Liver (tissue), 1 donor: Measurements from ENCODE around the gene PIP5KL1.

ENCODE experiments used
- REST ChIP-seq: IDR thresholded peaks from 2 replicates; pipeline ENCODE4 v1.6.1; 2016; ENCODE audit warnings: antibody characterized with exemption, mild to moderate bottlenecking
- YY1 ChIP-seq: IDR thresholded peaks from 2 replicates; pipeline ENCODE4 v1.6.1; 2016; ENCODE audit warnings: antibody characterized with exemption, mild to moderate bottlenecking

- TF ChIP-seq REST (no peak), YY1 (no peak)
Measured at GRCh38 chr9:127887792-127888191, 42.8 kb downstream of the PIP5KL1 start.
